GM21619 (cell line): Measurements from ENCODE around the gene SLC2A13.
"Not testable (repeated sequence)": the region's sequence is repeated elsewhere in the genome, so short reads cannot be mapped to it uniquely, and the experiment has no call there.

Source experiments
- ATAC-seq: cut with Tn5 transposase; IDR thresholded peaks from one replicate; pipeline ENCODE4 v1.9.1; 2021; ENCODE audit not compliant: unreplicated experiment

The SLC2A13 gene

GRCh38 chr12:39878753-39879152 is 227.1 kb downstream of the SLC2A13 start:
- no peak for ATAC-seq

DNA sequence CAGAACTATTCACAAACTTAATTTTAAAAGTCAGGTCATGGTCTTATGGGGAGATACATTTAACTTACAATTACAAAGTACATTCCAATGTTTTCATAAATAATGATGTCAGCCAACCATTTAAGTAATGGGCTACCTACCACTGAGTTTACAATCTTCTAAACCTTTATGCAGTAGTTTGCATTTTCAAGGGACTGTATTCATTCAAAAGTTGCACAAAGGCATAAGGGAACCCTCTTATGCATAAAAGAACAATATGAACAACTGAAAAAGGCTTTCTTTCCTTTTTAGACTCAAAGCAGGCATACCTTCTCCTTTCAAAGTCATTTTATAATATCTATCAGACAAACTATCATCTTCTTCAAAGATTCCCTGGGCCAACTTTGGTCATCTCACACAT is 230.2 kb downstream of the SLC2A13 start:
- ATAC-seq = no peak

DNA sequence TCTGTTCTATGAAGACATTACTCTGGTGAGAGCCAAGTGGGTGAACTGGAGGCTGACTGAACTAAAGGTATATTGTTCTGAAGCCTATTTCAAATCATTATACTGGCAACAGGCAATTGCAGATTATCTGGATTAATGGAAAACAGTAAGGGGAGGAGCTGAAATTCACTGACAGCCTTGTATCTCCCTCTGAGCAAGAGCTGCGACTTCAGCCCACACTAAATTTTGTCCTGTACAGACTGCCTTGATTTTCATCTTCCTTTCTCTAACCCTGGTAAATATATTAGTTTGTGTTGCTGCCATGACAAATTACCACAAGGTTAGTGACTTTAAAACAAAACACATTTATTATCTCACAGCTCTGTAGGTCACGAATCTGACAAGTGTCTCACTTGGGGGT is 231.1 kb downstream of the SLC2A13 start:
- no peak for ATAC-seq

DNA sequence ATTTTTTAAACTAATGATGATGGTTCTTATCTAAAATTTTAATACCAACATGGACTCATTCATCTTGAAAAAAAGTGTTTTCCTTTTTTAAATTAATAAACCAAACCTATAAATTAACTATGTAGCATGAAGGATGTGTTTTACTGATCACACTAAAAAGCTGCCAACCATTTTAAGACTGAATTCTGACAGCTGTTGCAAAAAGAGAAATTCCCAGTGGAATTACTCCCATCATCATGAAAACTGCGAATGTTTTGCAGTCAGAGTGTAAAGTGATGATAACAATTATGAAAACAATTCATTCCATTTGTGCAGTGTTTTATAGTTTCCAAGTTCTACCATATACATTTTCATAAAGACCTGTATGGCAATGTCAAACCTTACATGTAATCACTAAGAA is 232.8 kb downstream of the SLC2A13 start:
- ATAC-seq = no peak

GRCh38 chr12:39872425-39872824 is 233.5 kb downstream of the SLC2A13 start:
- ATAC-seq = no peak

- ATAC-seq = no peak
Observed at GRCh38 chr12:39868328-39868725, 237.6 kb downstream of the SLC2A13 start.

DNA sequence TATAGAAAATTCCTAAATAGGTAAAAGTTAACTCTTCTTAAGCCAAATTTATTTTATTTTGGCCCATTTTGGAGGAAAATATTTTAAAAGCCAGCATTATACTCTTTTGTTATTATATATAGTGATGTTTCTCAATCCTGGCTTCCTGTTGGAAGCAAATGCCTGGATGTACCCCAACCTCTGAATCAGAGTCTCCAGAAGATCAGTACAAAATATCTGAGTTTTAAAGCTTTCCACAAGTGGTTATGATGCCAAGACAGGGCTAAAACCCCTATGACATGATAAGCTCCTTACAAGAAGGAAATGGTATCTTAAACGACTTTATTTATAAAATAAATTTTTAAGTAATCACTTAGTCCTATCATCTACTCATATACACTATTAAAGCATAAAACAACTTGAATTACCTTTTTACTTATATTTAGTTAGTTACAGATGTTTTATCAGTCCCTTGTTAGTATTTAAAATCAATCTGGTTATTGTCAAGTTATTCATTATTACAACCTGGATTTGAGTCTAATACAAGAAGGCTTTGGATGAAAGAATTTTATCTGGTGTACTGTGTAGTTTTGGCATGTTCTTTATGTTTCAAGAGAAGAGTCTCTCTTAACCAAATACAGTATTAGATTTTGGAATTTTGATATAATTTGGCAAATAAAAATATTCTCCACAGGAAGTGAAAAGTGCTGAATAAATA is 238.1 kb downstream of the SLC2A13 start:
- ATAC-seq = no peak

DNA sequence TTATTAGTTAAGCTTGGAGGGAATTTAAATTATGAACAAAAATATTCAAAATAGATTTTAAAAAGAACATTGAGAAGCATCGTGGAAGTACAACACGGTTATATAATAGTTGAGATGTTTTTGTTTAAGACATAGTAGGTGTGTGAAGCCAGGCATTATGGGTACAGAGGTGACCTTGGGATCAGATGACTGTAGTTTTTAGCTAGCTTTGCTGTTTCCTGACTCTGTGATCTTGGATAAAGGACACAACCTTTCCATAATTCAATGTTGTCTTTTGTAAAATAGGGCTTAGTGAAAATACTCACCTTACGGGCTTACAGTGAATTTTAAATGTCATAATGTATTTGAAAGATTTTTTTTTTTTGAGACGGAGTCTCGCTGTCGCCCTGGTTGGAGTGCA is 239.7 kb downstream of the SLC2A13 start:
- ATAC-seq = no peak

DNA sequence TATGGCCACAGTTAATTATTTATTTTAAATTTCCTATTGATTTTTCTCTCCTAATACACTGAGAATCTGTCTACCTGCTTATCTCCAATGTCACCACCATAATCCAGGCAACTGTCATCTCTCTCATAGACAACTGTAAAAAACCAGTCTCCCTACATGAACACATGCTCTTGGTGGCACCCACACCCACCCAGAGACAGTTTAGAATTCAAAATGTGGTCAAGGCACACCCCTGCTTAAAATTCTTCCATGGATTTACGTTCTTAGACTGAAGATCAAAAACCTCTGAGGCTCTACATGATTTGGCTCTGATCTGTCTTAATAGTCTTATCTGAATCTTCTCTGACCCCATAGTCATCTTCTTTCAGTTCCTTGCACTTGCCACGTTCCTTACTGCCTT is 245.2 kb downstream of the SLC2A13 start:
- no peak for ATAC-seq

- no peak for ATAC-seq
Observed at GRCh38 chr12:39853003-39853402, 252.9 kb downstream of the SLC2A13 start.

DNA sequence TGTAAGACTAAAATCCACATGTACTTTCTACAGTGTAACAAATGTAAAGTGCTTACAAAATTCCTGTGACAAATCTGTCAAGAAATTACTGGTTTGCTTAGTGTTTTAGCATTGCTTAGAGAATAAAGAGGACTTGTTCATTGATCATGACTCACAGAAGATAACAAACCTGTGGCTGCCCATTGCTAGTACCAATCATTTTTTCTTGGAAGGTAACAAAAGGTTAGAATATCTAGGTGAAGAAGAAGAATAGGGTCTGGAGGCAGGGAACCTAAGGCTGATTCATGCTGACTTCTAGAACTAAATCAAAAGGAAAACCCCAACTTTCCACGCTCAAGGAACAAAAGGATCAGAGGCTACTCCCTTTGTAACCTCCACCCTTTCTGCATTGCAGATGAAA is 253.5 kb downstream of the SLC2A13 start:
- no peak for ATAC-seq

DNA sequence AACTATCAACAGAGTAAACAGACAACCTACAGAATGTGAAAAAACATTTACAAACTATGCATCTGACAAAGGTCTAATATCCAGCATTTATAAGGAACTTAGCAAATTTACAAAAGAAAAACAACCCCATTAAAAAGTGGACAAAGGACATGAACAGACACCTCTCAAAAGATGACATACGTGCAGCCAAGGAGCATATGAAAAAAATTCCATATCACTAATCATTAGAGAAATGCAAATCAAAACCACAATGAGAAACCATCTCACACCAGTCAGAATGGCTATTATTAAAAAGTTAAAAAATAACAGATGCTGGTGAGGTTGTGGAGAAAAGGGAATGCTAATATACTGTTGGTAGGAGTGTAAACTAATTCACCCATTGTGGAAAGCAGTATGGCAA is 257.7 kb downstream of the SLC2A13 start:
- not testable (repeated sequence) for ATAC-seq

- ATAC-seq = peak; percentile 59
Observed at GRCh38 chr12:39846971-39847650, 258.8 kb downstream of the SLC2A13 start.

GRCh38 chr12:39846304-39846703 is 259.6 kb downstream of the SLC2A13 start:
- no peak for ATAC-seq

GRCh38 chr12:39840422-39840821 is 265.5 kb downstream of the SLC2A13 start:
- ATAC-seq = no peak

DNA sequence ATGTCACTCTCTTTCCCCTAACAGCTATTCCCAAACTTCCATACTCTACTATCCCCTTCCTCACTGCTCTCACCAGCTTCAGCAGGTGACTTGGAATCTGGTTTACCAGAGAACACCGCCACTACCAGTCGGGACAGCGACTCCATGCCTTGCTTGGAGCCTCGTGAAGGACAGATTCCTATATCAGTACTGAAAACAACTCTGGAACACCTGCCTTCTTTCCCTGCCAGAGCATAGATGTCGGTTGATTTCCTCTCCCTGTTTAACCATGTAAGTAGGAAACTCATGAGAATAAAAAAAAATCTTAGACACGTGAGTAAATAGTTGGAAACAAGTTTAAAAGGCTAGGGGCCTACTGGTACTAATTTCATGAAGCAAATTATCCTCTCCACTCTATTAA is 266.8 kb downstream of the SLC2A13 start:
- no peak for ATAC-seq

DNA sequence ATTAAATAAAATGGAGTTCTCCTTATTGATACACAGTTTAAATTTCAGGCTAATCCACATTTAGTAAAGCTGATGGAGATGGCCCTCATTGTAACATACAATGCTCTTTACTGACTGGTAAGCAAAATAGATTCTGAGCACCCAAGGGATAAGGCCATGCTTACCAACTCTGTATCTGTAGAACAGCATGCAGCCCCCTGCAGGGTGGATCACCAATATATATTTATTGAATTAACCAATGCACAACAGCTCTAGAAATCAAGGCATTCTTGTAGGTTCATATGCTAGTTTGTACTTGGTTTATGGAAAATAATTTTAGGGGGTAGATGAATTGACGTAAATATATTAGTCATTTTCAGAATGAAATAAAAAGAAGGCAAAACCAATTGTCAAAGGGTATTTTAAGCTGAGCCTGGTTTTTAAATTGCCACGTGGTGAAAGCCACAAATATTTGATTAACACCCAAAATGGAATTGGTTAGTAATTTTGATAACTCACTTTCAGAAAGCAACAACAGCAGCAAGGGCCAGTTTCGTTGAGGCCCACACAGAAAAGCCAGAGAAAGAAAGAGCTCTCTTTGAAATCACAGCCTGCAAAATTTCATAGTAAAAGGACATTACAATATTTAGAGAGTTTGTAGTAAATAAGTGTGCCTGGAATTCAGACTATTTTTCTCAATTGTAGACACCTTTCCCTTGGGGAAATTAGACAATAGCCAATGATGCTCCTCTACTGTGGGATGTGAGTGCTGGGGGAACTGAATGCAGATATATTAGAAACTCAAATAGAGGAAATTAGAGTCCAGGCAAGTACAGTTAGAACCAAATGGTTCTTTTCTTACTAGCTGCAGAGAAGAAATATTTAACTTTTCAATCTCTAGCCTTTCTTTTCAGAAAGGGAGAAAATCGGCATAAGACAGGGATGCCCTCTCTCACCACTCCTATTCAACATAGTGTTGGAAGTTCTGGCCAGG is 270.1 kb downstream of the SLC2A13 start:
- ATAC-seq = peak; percentile 74

- ATAC-seq = no peak
Observed at GRCh38 chr12:39831587-39832315, 274.1 kb downstream of the SLC2A13 start.

DNA sequence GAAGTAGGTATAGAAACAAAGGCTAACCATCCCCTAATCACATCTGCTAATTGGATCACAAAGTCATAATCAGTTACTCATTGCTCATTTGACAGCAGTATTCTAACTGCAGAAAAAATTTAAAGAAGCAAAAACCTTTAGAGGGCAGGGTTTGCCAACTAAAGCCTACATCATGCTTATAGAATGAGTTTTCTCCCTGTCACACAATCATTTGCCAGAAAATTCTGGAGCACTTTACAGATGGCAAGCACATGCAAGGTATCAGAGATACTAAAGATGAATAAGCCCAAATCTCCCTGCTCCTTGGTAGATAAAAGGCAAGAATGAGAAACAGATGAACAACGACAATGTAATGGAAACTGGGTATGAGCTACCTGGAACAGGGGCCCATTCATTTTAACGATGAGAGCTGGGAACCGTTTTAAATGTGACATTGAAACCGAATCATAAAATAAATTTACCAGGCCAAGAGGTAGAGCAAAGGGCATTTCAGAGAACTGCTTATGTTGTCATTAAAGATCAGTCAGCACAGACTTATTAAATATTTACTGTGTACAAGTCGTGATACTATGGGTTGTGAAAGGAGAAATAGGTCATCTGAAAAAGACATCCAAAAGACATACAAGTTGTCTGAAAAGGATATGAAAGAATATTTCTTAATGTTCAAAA is 274.9 kb downstream of the SLC2A13 start:
- ATAC-seq = no peak

GRCh38 chr12:39830171-39830570 is 275.7 kb downstream of the SLC2A13 start:
- no peak for ATAC-seq
